DND-41 (cell line): ENCODE results near the gene MDH1.
"Not testable (repeated sequence)": the region's sequence is repeated elsewhere in the genome, so short reads cannot be mapped to it uniquely, and the experiment has no call there.

ENCODE experiments used
- ATAC-seq: fragments of 200-7000 bp; cut with Tn5 transposase; 3 replicates; pipeline ENCODE4 v1.9.1; 2021; ENCODE audit warnings: low read depth; ENCODE audit not compliant: insufficient read depth
- DNase-seq: peaks from one replicate; pipeline ENCODE4 v3.0.0-alpha.2; 2020
- H2AFZ ChIP-seq: 2 replicates; pipeline ENCODE4 v1.6.0; 2012; ENCODE audit warnings: low read depth, low read length
- H3K27ac ChIP-seq: 2 replicates; pipeline ENCODE4 v1.5.1; 2012; ENCODE audit warnings: low read length, inconsistent platforms
- H3K27me3 ChIP-seq: fragments of 200-600 bp; sonication (generic); 2 replicates; pipeline ENCODE4 v1.6.0; 2012; ENCODE audit warnings: low read length, mild to moderate bottlenecking, inconsistent platforms; ENCODE audit not compliant: insufficient read depth, poor library complexity
- H3K36me3 ChIP-seq: 2 replicates; pipeline ENCODE4 v1.5.1; 2012; ENCODE audit warnings: low read length, inconsistent platforms; ENCODE audit not compliant: insufficient read depth
- H3K4me1 ChIP-seq: 2 replicates; pipeline ENCODE4 v1.5.1; 2012; ENCODE audit warnings: mild to moderate bottlenecking, low read length; ENCODE audit not compliant: insufficient read depth
- H3K4me2 ChIP-seq: 2 replicates; pipeline ENCODE4 v1.6.0; 2012; ENCODE audit warnings: mild to moderate bottlenecking, moderate library complexity, low read length, inconsistent platforms; ENCODE audit not compliant: insufficient read depth
- H3K4me3 ChIP-seq, 2 experiments: fragments of 200-600 bp in 1 of 2; shearing (Covaris generic) in 1 of 2; 2 replicates each; pipeline ENCODE4 v1.5.1; 2012 to 2016; ENCODE audit warnings: inconsistent platforms in 2 of 2, low read length in 2 of 2, mild to moderate bottlenecking in 2 of 2, low read depth in 1 of 2, moderate library complexity in 1 of 2
- H3K79me2 ChIP-seq: 2 replicates; pipeline ENCODE4 v1.6.0; 2012; ENCODE audit warnings: low read length, inconsistent platforms; ENCODE audit not compliant: insufficient read depth
- H3K9ac ChIP-seq: 2 replicates; pipeline ENCODE4 v1.6.0; 2012; ENCODE audit warnings: low read depth, mild to moderate bottlenecking, inconsistent platforms, low read length, moderate library complexity
- H3K9me3 ChIP-seq: 2 replicates; pipeline ENCODE4 v1.5.1; 2012; ENCODE audit warnings: low read length, moderate library complexity, mild to moderate bottlenecking, inconsistent platforms; ENCODE audit not compliant: insufficient read depth, severe bottlenecking
- H4K20me1 ChIP-seq: 2 replicates; pipeline ENCODE4 v1.6.0; 2012; ENCODE audit warnings: low read length; ENCODE audit not compliant: insufficient read depth
- EZH2 ChIP-seq: IDR thresholded peaks from 3 replicates; pipeline ENCODE4 v1.6.1; 2012; ENCODE audit warnings: borderline replicate concordance, low read depth, mild to moderate bottlenecking, moderate library complexity, low read length, inconsistent platforms; ENCODE audit not compliant: severe bottlenecking
- TF ChIP-seq, protein P1 (sequence below): IDR thresholded peaks from 2 replicates; pipeline ENCODE4 v1.5.1; 2012; ENCODE audit warnings: borderline replicate concordance, low read length, moderate library complexity, mild to moderate bottlenecking; ENCODE audit not compliant: poor library complexity, severe bottlenecking; ENCODE audit errors: extremely low read depth

MDH1 gene

DNA sequence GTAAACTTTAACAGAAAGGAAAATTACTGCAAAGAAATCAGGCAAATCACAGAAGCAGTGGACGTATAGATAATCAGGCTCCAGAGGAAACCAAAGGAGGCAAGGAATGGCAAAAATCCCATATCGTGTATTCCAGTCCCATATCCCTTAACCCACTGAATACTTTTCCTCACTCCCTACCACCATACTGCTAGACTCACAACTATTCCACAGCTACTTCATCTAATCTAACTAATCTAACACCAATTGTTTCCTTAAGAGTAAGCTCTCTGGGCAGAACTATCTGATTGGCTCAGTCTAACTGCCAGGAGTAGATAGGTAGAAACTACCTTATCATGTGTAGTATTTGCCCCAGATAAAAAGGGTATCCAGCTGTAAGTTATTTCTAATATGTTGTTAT, 16.8 kb upstream of the MDH1 start:
- H3K9me3 ChIP-seq, result peaks cover 15% of the 10 kb centered on the region
- H3K4me3 ChIP-seq, result no peak overlapping the region
- no peaks in the 10 kb centered on the region for H3K4me1 ChIP-seq
- DNase-seq (no peak), ATAC-seq (no peak)
- no peaks in the 10 kb centered on the region for H3K36me3 ChIP-seq
- no peaks in the 10 kb centered on the region for H3K27me3 ChIP-seq
- H2AFZ ChIP-seq, result no peak overlapping the region
- peaks cover 4% of the 10 kb centered on the region; the same call in 1 of the 2 replicates for H4K20me1 ChIP-seq
- no peak overlapping the region for H3K4me2 ChIP-seq
- no peak overlapping the region for H3K9ac ChIP-seq
- peaks cover 14% of the 10 kb centered on the region for H3K79me2 ChIP-seq
- no peak overlapping the region for H3K27ac ChIP-seq
- TF ChIP-seq, protein P1, sequence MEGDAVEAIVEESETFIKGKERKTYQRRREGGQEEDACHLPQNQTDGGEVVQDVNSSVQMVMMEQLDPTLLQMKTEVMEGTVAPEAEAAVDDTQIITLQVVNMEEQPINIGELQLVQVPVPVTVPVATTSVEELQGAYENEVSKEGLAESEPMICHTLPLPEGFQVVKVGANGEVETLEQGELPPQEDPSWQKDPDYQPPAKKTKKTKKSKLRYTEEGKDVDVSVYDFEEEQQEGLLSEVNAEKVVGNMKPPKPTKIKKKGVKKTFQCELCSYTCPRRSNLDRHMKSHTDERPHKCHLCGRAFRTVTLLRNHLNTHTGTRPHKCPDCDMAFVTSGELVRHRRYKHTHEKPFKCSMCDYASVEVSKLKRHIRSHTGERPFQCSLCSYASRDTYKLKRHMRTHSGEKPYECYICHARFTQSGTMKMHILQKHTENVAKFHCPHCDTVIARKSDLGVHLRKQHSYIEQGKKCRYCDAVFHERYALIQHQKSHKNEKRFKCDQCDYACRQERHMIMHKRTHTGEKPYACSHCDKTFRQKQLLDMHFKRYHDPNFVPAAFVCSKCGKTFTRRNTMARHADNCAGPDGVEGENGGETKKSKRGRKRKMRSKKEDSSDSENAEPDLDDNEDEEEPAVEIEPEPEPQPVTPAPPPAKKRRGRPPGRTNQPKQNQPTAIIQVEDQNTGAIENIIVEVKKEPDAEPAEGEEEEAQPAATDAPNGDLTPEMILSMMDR, result no peak
- no peak for TF ChIP-seq EZH2

DNA sequence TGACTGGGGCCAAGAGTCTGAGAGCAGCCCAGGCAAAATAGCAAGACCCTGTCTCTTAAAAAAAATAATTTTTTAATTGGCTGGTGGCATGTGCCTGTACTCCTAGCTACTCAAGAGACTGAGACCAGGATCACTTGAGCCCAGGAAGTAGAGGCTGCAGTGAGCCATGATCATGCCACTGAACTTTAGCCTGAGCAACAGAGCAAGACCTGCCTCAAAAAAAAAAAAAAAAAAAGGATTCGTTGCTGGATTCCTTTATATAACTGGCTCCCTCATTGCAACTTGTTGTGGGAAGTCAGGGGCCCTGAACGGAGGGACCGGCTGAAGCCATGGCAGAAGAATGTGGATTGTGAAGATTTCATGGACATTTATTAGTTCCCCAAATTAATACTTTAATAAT, 15.7 kb upstream of the MDH1 start:
- not testable (repeated sequence) for DNase-seq, H3K9ac ChIP-seq, H3K4me1 ChIP-seq, H3K9me3 ChIP-seq, H3K4me2 ChIP-seq, H4K20me1 ChIP-seq, H3K36me3 ChIP-seq, H2AFZ ChIP-seq, H3K4me3 ChIP-seq, H3K27me3 ChIP-seq, H3K27ac ChIP-seq, ATAC-seq
- H3K79me2 ChIP-seq, result peaks cover 18% of the 10 kb centered on the region

DNA sequence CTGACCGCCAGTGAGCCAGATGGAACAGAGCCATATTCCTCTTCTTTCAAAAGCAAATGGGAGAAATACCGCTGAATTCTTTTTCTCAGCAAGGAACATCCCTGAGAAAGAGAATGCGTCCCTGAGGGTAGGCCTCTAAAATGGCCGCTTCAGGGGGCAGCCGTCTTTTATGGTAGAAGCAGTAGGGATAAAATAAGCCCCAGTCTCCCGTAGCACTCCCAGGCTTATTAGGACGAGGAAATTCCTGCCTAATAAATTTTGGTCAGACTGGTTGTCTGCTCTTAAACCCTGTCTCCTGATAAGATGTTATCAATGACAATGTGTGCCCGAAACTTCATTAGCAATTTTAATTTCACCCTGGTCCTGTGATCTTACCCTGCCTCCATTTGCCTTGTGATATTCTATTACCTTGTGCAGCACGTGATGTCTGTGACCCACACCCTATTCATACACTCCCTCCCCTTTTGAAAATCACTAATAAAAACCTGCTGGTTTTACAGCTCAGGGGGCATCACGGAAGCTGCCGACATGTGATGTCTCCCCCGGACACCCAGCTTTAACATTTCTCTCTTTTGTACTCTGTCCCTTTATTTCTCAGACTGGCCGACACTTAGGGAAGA, 14.9 kb upstream of the MDH1 start:
- H3K36me3 ChIP-seq, result not testable (repeated sequence)

DNA sequence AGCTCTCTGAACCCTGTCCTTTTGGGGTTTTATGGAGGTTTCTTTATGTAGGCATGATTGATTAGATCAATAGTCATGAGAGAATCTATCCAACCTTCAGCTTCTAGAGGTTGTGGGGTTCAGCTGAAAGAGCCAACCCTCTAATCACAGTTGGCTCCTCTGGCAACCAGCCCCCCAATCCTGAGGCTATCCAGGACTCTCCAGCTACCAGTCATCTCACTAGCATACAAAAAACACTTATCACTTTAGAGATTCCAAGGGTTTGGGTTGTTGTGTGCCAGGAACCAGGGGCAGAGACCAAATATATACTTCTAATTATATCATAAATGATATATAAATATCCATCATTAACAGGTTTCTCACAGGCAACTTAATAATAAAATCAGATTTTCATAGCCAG, 12.2 kb upstream of the MDH1 start:
- Histone ChIP-seq H2AFZ (no peak overlapping the region), H3K79me2 (peaks cover 42% of the 10 kb centered on the region), H3K4me3 (no peak overlapping the region), H4K20me1 (peaks cover 4% of the 10 kb centered on the region; the same call in 1 of the 2 replicates), H3K36me3 (no peaks in the 10 kb centered on the region), H3K27ac (no peak overlapping the region), H3K4me1 (no peaks in the 10 kb centered on the region), H3K9me3 (no peaks in the 10 kb centered on the region), H3K9ac (no peak overlapping the region), H3K27me3 (no peaks in the 10 kb centered on the region), H3K4me2 (no peak overlapping the region)
- ATAC-seq (no peak), DNase-seq (no peak)
- no peak for TF ChIP-seq EZH2
- TF ChIP-seq, protein P1, result no peak

More for the DNA sequence above, 14.9 kb upstream of the MDH1 start:
- not testable (repeated sequence) for H4K20me1 ChIP-seq, H2AFZ ChIP-seq, H3K9me3 ChIP-seq, H3K9ac ChIP-seq, H3K4me2 ChIP-seq, H3K27me3 ChIP-seq, H3K4me1 ChIP-seq, ATAC-seq, DNase-seq, H3K4me3 ChIP-seq, H3K27ac ChIP-seq
- H3K79me2 ChIP-seq, result peaks cover 21% of the 10 kb centered on the region
